ENCODE data around the gene YARS1.

The YARS1 gene

GRCh38 chr1:32817159-32817814 lies at the start of gene YARS1, which contains the start of gene S100PBP:
Gene YARS1 (minus strand): TSS chr1:32817358. CDS start chr1:32817244, 114 bp downstream.
Gene S100PBP (plus strand): TSS chr1:32817653. CDS start chr1:32826100, 8,447 bp downstream.
- DNase-seq (ENCODE audit: insufficient read length, low spot score) (peak; percentile 92), FAIRE-seq (no peak)
- TF ChIP-seq, protein P1, sequence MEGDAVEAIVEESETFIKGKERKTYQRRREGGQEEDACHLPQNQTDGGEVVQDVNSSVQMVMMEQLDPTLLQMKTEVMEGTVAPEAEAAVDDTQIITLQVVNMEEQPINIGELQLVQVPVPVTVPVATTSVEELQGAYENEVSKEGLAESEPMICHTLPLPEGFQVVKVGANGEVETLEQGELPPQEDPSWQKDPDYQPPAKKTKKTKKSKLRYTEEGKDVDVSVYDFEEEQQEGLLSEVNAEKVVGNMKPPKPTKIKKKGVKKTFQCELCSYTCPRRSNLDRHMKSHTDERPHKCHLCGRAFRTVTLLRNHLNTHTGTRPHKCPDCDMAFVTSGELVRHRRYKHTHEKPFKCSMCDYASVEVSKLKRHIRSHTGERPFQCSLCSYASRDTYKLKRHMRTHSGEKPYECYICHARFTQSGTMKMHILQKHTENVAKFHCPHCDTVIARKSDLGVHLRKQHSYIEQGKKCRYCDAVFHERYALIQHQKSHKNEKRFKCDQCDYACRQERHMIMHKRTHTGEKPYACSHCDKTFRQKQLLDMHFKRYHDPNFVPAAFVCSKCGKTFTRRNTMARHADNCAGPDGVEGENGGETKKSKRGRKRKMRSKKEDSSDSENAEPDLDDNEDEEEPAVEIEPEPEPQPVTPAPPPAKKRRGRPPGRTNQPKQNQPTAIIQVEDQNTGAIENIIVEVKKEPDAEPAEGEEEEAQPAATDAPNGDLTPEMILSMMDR (IDR thresholded peaks at IDR 0.05; ENCODE audit: insufficient read depth, missing control alignments), result no peak

GRCh38 chr1:32865639-32866405 lies 48.7 kb upstream of the YARS1 start:
- FAIRE-seq (no peak), DNase-seq (ENCODE audit: insufficient read length, low spot score) (no peak)
- TF ChIP-seq, protein P1 (IDR thresholded peaks at IDR 0.05; ENCODE audit: insufficient read depth, missing control alignments), result no peak

DNA sequence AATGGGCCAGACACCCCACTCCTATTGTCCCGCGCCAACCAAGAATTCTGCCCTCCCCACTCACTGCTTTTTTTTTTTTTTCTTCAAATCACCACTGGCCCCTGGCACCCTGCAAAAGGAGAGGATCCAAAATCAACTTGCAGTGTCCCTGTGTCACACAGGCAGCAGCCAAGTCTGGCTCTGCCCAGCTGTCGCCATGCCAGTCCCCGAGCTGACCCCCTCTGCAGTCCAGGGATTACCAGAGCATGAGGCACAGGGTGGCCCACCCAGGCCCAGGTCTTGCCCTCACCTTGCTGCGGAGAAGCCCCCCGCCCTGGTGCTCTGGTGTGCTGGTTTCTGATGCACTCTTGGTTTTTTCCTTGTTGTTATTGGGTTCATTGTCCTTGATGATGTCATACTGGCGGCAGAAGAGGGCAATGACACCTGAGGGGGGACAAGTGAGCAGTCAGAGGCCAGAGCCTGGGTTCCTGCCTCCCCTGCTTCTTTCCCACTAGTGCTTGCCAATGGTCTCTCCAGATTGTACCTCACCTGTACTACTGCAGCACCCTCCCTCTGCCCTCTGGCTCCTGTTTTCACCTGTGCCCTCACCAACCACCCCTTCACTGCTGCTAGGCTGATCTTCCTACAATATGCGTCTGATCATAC lies 47.3 kb upstream of the YARS1 start:
- TF ChIP-seq, protein P1 (IDR thresholded peaks at IDR 0.05; ENCODE audit: insufficient read depth, missing control alignments), result no peak
- DNase-seq (ENCODE audit: insufficient read length, low spot score) (no peak), FAIRE-seq (no peak)

DNA sequence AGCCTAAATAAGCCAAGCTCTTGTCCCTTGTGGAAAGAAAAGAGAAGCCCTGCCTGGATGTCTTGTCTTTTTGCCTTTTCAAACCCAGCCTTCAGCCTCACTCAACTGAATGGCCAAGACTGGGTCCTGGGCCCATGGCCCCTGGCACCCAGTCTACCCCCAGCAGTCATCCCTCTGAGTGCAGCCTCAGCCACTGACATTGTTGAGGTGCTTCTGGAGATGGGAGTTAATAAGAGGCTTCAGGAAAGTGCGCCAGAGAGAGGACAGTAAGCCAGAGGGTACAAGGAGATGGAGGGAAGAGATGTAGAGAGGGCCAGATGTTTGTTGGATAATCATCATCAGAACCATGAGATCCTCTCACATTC lies 46.7 kb upstream of the YARS1 start:
- FAIRE-seq (no peak), DNase-seq (ENCODE audit: insufficient read length, low spot score) (no peak)
- TF ChIP-seq, protein P1 (IDR thresholded peaks at IDR 0.05; ENCODE audit: insufficient read depth, missing control alignments), result no peak

- TF ChIP-seq, protein P1 (IDR thresholded peaks at IDR 0.05; ENCODE audit: insufficient read depth, missing control alignments), result no peak
- no peak for FAIRE-seq
- no peak for DNase-seq (ENCODE audit: insufficient read length, low spot score)
Observed at GRCh38 chr1:32863218-32863880, 46.2 kb upstream of the YARS1 start.

GRCh38 chr1:32861904-32862695 lies 44.9 kb upstream of the YARS1 start:
- no peak for FAIRE-seq
- DNase-seq (ENCODE audit: insufficient read length, low spot score), result no peak
- TF ChIP-seq, protein P1 (IDR thresholded peaks at IDR 0.05; ENCODE audit: insufficient read depth, missing control alignments), result no peak

Measured in D721Med (cell line).